22Rv1 (cell line): ENCODE data around the gene AURKAIP1.

Experiments used
- H3K27ac ChIP-seq: fragments of 450-650 bp; 2 replicates; pipeline ENCODE4 v1.5.1; 2017
- CTCF ChIP-seq: fragments of 450-650 bp; IDR thresholded peaks from 2 replicates; pipeline ENCODE4 v1.5.1; 2017; ENCODE audit warnings: mild to moderate bottlenecking
- ZFX ChIP-seq: fragments of 450-650 bp; IDR thresholded peaks from 2 replicates; pipeline ENCODE4 v1.6.1; 2017; ENCODE audit warnings: antibody characterized with exemption, borderline replicate concordance

Gene AURKAIP1

GRCh38 chr1:1338278-1338677 is 36.7 kb downstream of the AURKAIP1 start:
- TF ChIP-seq ZFX (no peak), CTCF (no peak)

GRCh38 chr1:1337793-1338147 is 37.2 kb downstream of the AURKAIP1 start:
- H3K27ac ChIP-seq = peak overlapping the region; percentile 33; the same call in 1 of the 2 replicates
- TF ChIP-seq ZFX (no peak), CTCF (no peak)

More at GRCh38 chr1:1338278-1338677, 36.7 kb downstream of the AURKAIP1 start:
- H3K27ac ChIP-seq = peak overlapping the region; percentile 33; the same call in 1 of the 2 replicates

- H3K27ac ChIP-seq = peak overlapping the region; percentile 33; the same call in 1 of the 2 replicates
- TF ChIP-seq ZFX = no peak
- TF ChIP-seq CTCF = no peak
Measured at GRCh38 chr1:1336931-1337792, 37.8 kb downstream of the AURKAIP1 start.

- TF ChIP-seq CTCF = no peak
- no peak for TF ChIP-seq ZFX
- H3K27ac ChIP-seq = no peak overlapping the region
Measured at GRCh38 chr1:1336446-1336845, 38.6 kb downstream of the AURKAIP1 start.

GRCh38 chr1:1335792-1336248 is 39.2 kb downstream of the AURKAIP1 start:
- TF ChIP-seq ZFX (no peak), CTCF (no peak)
- H3K27ac ChIP-seq = no peak overlapping the region

- no peak overlapping the region; the same call in 1 of the 2 replicates for H3K27ac ChIP-seq
- TF ChIP-seq ZFX = no peak
- no peak for TF ChIP-seq CTCF
Measured at GRCh38 chr1:1335283-1335682, 39.7 kb downstream of the AURKAIP1 start.

- TF ChIP-seq ZFX = no peak
- TF ChIP-seq CTCF = no peak
- H3K27ac ChIP-seq = peak overlapping the region; percentile 75; the same call in 1 of the 2 replicates
Measured at GRCh38 chr1:1334835-1335234, 40.2 kb downstream of the AURKAIP1 start.
